Lower lobe of right lung (tissue), 2 donors: ENCODE data around the gene OCIAD2. TPM values are rescaled to one million over a fixed set of nuclear protein-coding genes. Genes with fewer than 3 reads are reported as not detected.

Experiments used
- ATAC-seq, 2 donors: fragments of 200-7000 bp; cut with Tn5 transposase; one replicate each; pipeline ENCODE4 v1.9.1; 2020 to 2022; ENCODE audit warnings: mild to moderate bottlenecking in 2 of 2, moderate library complexity in 2 of 2
- DNase-seq: peaks from one replicate; pipeline ENCODE4 v3.0.0-alpha.2; 2020
- H3K27ac ChIP-seq: fragments of 200-600 bp; one replicate; pipeline ENCODE4 v1.8.0; 2022
- H3K27me3 ChIP-seq: fragments of 200-600 bp; one replicate; pipeline ENCODE4 v1.8.0; 2022; ENCODE audit warnings: low read depth
- H3K36me3 ChIP-seq: fragments of 200-600 bp; one replicate; pipeline ENCODE4 v1.8.0; 2022; ENCODE audit warnings: mild to moderate bottlenecking
- H3K4me1 ChIP-seq: fragments of 200-600 bp; one replicate; pipeline ENCODE4 v1.8.0; 2022
- H3K4me3 ChIP-seq: fragments of 200-600 bp; one replicate; pipeline ENCODE4 v1.8.0; 2022; ENCODE audit warnings: mild to moderate bottlenecking
- H3K9me3 ChIP-seq: fragments of 200-600 bp; one replicate; pipeline ENCODE4 v1.8.0; 2022
- intact Hi-C: fragments of 100-400 bp; cut with DNase I; formaldehyde crosslinking; loops from one replicate; pipeline ENCODE4 v1.11.0; 2022
- long read RNA-seq: library from polyadenylated mRNA; unstranded; transcript quantifications from one replicate; pipeline ENCODE4 v2.0.0, GENCODE V29; 2021
- total RNA-seq: library from RNA; stranded (reverse); fragmentation: NEBNext Ultra II Directional; extraction: Animal tissue kit (Norgen Biotek cat#: 25700); gene quantifications from one replicate; pipeline ENCODE4 v1.2.1, GENCODE V29; 2021
- TF ChIP-seq, protein P1 (sequence below): fragments of 200-600 bp; IDR thresholded peaks from one replicate; pipeline ENCODE4 v1.8.0; 2022; ENCODE audit warnings: antibody characterized with exemption, mild to moderate bottlenecking
- donor health status: DM: no; HTN: yes; CAD: no; lungs with severe emphysema.

The OCIAD2 gene
- 29.2 TPM for total RNA-seq
- long read RNA-seq, transcript OCIAD2-205 (7 exons, 1,163 nt), result major isoform, 35 of 40 reads
- long read RNA-seq, partial matches to known transcripts, result 1 of 40 reads
- long read RNA-seq, other reads (novel, unspliced or antisense), result 3 of 40 reads

DNA sequence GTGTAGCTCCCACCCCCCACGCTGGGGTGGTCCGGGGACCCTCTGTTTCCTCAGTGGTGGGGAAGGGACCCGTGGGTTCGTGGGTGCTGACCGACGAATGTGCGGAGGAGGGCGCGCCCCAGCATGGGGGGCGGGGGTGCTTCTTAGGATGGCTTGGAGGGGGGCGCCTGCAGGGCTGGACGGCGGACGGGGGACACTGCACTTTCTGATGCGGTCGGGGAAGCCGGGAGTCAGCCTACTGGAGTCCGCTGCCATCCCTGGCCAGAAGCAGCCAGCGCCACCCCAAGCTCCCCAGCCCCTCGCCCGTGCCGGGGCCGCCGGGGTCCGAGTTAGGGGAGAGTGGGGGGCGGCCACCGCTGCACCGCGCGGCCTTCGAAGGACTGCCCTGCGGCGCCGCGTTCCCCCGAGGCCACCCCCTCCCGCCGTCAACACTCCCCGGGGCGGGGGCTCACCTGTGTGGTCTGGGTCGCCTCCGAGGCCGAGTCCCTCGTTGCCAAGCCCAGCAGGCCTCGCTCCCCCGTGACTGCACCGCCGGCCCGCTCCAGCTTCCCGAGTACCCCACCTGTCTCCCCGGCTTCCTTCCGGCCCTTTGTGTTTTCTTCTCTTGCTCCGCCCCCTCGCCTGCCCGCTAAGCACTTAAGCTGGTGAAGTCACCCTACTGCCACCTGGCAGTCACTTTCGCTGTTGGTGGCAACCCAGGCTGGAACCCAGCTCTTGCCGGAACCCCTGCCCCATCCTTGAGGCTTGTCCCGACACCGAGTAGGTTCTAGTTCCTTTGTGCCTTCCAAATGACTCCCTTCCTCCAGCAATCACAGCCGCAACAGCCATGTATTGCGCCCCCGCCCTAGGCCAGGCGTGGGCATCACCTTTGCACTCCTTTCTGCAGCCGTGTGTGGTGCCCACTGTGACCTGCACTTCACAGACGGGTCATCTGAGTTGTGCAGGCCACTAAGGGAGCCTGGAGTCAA is at the start of gene OCIAD2:
TSS of gene OCIAD2 (minus strand) at position 569 of the 968 bp plus-strand sequence. CDS start 2,225 bp downstream, outside the sequence.
- peak; percentile 86 for DNase-seq
- ATAC-seq, result peak; percentile 91 to 96
- TF ChIP-seq, protein P1, sequence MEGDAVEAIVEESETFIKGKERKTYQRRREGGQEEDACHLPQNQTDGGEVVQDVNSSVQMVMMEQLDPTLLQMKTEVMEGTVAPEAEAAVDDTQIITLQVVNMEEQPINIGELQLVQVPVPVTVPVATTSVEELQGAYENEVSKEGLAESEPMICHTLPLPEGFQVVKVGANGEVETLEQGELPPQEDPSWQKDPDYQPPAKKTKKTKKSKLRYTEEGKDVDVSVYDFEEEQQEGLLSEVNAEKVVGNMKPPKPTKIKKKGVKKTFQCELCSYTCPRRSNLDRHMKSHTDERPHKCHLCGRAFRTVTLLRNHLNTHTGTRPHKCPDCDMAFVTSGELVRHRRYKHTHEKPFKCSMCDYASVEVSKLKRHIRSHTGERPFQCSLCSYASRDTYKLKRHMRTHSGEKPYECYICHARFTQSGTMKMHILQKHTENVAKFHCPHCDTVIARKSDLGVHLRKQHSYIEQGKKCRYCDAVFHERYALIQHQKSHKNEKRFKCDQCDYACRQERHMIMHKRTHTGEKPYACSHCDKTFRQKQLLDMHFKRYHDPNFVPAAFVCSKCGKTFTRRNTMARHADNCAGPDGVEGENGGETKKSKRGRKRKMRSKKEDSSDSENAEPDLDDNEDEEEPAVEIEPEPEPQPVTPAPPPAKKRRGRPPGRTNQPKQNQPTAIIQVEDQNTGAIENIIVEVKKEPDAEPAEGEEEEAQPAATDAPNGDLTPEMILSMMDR, result peak; percentile 19
- H3K4me3 ChIP-seq, result peak within 1 kb of the TSS; percentile 76
- H3K36me3 ChIP-seq, result peaks cover 11% of the 10 kb centered on the region
- intact Hi-C loops, result no loop called here
- no peaks in the 10 kb centered on the region for H3K9me3 ChIP-seq
- H3K27me3 ChIP-seq, result no peaks in the 10 kb centered on the region
- H3K4me1 ChIP-seq, result peaks cover 19% of the 10 kb centered on the region
- peak within 1 kb of the TSS; percentile 77 for H3K27ac ChIP-seq

DNA sequence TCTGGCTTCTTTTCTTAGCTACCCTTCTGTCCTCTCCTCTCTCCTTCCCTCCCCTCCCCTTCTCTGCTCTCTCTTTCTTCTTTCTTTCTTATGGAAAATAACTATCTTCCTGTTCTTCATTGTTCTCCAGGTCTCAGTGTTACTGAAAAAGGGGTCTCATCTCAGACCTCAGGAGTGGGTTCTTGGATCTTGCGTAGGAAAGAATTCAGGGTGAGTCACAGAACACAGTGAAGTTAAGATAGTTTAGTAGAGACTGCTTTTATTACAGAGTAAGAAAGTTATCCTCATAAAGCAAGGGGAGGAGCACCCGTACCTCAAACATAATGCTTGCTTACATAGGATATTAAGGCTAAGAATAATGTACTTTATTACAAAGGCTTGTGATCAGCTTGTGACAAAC is 47.7 kb upstream of the OCIAD2 start:
- ATAC-seq (no peak), DNase-seq (no peak)
- Histone ChIP-seq H3K27ac (no peak overlapping the region), H3K4me1 (no peaks in the 10 kb centered on the region), H3K27me3 (no peaks in the 10 kb centered on the region), H3K4me3 (no peak overlapping the region), H3K36me3 (no peaks in the 10 kb centered on the region), H3K9me3 (no peaks in the 10 kb centered on the region)
- intact Hi-C loops, result no loop called here
- TF ChIP-seq, protein P1, result no peak

DNA sequence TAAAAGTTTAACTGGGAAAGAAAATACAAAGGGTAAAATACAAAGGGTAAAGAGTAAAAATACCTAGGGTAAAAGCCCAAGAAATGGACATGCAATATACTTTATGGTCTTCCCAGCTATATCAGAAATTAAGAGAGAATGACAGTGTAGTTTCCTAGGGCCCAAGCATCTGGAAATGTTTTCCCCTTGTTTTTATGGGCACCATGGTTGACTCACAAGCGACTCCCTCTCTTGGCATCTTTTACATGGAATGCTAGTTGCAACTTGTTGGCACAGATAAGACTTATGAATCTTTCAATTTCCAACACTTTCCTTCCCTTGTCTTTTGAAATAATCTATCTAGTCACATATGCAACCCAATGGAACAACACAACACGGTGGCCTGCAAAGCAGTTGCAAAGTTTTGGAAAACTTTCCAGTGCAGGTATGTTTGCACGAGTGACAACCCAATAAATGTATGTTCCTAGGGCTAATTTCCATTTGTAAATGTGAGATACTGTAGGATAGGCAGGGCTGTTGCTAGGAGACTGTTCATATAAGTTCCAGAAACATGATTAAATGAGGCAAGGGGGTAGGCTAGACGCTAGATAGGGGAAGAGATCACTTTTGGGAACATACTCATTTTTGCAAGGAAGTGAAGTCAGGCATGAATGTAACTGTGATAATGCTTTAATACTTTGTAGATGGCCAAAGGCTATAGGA is 43.1 kb upstream of the OCIAD2 start:
- no peak for ATAC-seq
- H3K4me3 ChIP-seq, result no peak overlapping the region
- intact Hi-C loops, result no loop called here
- no peak overlapping the region for H3K27ac ChIP-seq
- no peak for DNase-seq
- no peaks in the 10 kb centered on the region for H3K4me1 ChIP-seq
- H3K9me3 ChIP-seq, result no peaks in the 10 kb centered on the region
- H3K36me3 ChIP-seq, result no peaks in the 10 kb centered on the region
- TF ChIP-seq, protein P1, result no peak
- no peaks in the 10 kb centered on the region for H3K27me3 ChIP-seq

DNA sequence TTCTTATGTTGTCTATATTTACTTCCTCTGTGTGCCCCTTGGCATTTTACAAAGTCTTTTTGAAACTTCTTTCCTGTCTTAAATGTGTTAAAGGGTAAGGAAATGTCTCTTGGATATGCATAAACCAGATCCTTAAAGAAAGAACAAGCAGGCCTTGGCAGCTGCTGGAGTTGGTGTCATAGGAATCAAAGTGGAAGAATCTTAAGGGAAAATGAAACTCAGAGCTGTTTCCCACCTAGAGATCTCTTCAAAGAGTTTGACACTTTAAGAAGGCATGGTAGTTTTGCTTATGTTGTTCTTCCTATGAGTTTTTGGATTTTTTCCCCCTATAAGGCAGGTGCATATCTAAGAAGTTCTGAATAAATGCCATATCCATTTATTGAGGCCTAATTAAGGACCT is 42.5 kb upstream of the OCIAD2 start:
- Histone ChIP-seq H3K36me3 (no peaks in the 10 kb centered on the region), H3K27ac (no peak overlapping the region), H3K4me1 (no peaks in the 10 kb centered on the region), H3K27me3 (no peaks in the 10 kb centered on the region), H3K4me3 (no peak overlapping the region), H3K9me3 (no peaks in the 10 kb centered on the region)
- ATAC-seq (no peak), DNase-seq (no peak)
- intact Hi-C loops, result no loop called here
- TF ChIP-seq, protein P1, result no peak

DNA sequence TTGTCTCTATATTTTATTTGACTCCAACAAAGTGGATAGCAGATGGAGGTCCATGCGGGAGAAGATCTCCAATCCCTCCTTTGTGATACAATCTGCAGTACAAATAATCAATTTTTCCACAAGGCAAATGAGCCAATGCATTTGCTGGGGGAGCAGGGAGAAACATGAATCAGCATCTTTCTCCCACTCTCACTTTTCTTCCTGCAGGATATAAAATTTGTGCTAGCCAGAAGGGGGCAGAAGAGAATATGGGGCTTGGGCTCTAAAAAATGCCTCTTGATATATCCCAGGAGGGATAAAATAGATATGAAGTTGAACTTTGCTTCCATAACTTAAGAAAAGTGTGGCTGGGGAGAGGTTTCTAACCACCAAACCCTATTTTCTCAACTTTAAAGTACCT is 41.2 kb upstream of the OCIAD2 start:
- ATAC-seq (no peak), DNase-seq (no peak)
- Histone ChIP-seq H3K36me3 (no peaks in the 10 kb centered on the region), H3K27ac (no peak overlapping the region), H3K4me1 (no peaks in the 10 kb centered on the region), H3K9me3 (no peaks in the 10 kb centered on the region), H3K4me3 (no peak overlapping the region), H3K27me3 (no peaks in the 10 kb centered on the region)
- intact Hi-C loops, result no loop called here
- TF ChIP-seq, protein P1, result no peak
